Measurements from ENCODE around the gene TASP1. TPM values are rescaled to one million over a fixed set of nuclear protein-coding genes. Genes with fewer than 3 reads are reported as not detected.

Gene TASP1
- total RNA-seq, 1 donor from 2014 or later = 7.7 TPM

- no peaks in the 10 kb centered on the region for H3K27me3 Mint-ChIP-seq (ENCODE audit: low read depth)
- no peak overlapping the region for H3K27ac Mint-ChIP-seq (ENCODE audit: unreplicated experiment)
- H3K36me3 Mint-ChIP-seq (ENCODE audit: low read depth) = peaks cover 8% of the 10 kb centered on the region
- no peaks in the 10 kb centered on the region for H3K4me1 Mint-ChIP-seq
- TF ChIP-seq, protein P1, sequence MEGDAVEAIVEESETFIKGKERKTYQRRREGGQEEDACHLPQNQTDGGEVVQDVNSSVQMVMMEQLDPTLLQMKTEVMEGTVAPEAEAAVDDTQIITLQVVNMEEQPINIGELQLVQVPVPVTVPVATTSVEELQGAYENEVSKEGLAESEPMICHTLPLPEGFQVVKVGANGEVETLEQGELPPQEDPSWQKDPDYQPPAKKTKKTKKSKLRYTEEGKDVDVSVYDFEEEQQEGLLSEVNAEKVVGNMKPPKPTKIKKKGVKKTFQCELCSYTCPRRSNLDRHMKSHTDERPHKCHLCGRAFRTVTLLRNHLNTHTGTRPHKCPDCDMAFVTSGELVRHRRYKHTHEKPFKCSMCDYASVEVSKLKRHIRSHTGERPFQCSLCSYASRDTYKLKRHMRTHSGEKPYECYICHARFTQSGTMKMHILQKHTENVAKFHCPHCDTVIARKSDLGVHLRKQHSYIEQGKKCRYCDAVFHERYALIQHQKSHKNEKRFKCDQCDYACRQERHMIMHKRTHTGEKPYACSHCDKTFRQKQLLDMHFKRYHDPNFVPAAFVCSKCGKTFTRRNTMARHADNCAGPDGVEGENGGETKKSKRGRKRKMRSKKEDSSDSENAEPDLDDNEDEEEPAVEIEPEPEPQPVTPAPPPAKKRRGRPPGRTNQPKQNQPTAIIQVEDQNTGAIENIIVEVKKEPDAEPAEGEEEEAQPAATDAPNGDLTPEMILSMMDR (conservative IDR thresholded peaks at IDR 0.05) = no peak
- no peak for DNase-seq (ENCODE audit: low read depth, low spot score)
- H3K4me3 Mint-ChIP-seq = no peak overlapping the region
- no peaks in the 10 kb centered on the region for H3K9me3 Mint-ChIP-seq
These were observed 225.8 kb downstream of the TASP1 start for GRCh38 chr20:13412806-13413445.

DNA sequence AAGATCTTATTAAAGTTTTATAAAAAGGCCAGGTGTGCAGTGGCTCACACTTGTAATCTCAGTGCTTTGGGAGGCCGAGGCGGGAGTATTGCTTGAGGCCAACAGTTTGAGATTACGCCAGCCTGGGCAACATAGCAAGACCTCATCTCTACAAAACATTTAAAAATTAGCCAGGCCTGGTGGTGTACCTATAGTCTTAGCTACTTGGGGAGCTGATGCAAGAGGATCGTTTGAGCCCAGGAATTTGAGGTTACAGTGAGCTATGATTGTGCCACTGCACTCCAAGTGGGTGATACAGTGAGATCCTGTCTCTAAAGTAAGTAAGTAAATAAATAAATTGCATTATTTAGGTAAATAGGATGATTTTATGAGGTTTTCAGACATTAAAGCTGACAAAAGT is 234.4 kb downstream of the TASP1 start:
- H3K4me1 Mint-ChIP-seq = no peaks in the 10 kb centered on the region
- no peak overlapping the region for H3K4me3 Mint-ChIP-seq
- H3K27ac Mint-ChIP-seq (ENCODE audit: unreplicated experiment) = no peak overlapping the region
- H3K36me3 Mint-ChIP-seq (ENCODE audit: low read depth) = no peaks in the 10 kb centered on the region
- H3K27me3 Mint-ChIP-seq (ENCODE audit: low read depth) = no peaks in the 10 kb centered on the region
- DNase-seq (ENCODE audit: low read depth, low spot score) = no peak
- TF ChIP-seq, protein P1 (conservative IDR thresholded peaks at IDR 0.05) = no peak
- peaks cover 3% of the 10 kb centered on the region for H3K9me3 Mint-ChIP-seq

DNA sequence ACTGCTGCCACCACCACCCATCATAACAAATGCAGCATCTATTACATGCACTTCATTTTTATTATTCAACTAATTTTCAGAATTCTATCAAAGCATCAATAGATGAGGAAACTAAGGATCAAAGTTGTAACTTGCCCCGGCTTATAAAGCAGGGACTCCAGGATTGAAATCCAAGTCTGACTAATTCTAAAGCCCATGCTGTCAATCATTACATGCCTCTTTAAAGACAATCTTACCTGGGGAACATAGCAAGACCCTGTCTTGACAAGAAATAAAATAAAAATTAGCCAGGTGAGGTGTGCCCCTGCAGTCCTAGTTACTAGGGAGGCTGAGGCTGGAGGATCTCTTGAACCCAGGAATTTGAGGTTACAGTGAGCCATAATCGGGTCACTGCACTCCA is 235.3 kb downstream of the TASP1 start:
- Mint-ChIP-seq H3K4me3 (no peak overlapping the region), H3K36me3 (ENCODE audit: low read depth) (no peaks in the 10 kb centered on the region), H3K9me3 (peaks cover 3% of the 10 kb centered on the region), H3K27me3 (ENCODE audit: low read depth) (no peaks in the 10 kb centered on the region), H3K27ac (ENCODE audit: unreplicated experiment) (no peak overlapping the region), H3K4me1 (no peaks in the 10 kb centered on the region)
- TF ChIP-seq, protein P1 (conservative IDR thresholded peaks at IDR 0.05) = no peak
- DNase-seq (ENCODE audit: low read depth, low spot score) = no peak

DNA sequence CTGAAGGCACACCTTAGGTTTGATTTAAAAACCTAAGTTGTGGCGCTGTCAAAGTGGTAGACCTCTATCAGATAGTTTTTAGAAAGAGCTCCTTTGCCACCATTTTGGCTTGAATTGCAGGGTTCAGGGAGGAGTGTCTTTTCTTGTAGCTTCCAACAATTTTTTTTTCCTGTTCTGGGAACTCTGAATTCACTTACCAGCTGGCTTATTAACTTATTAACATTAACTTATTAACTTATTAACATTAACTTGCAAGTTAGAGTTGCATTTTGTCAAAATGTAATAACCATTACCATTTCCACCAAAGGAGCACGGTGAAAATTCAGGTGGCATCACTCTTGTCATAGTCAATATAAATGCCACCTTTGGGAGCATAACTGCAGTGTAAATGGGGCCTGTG is 235.7 kb downstream of the TASP1 start:
- Mint-ChIP-seq H3K27me3 (ENCODE audit: low read depth) (no peaks in the 10 kb centered on the region), H3K4me1 (no peaks in the 10 kb centered on the region), H3K4me3 (no peak overlapping the region), H3K27ac (ENCODE audit: unreplicated experiment) (no peak overlapping the region), H3K36me3 (ENCODE audit: low read depth) (no peaks in the 10 kb centered on the region), H3K9me3 (peaks cover 3% of the 10 kb centered on the region)
- no peak for DNase-seq (ENCODE audit: low read depth, low spot score)
- TF ChIP-seq, protein P1 (conservative IDR thresholded peaks at IDR 0.05) = no peak

GRCh38 chr20:13402171-13402760 is 236.5 kb downstream of the TASP1 start:
- no peaks in the 10 kb centered on the region for H3K36me3 Mint-ChIP-seq (ENCODE audit: low read depth)
- TF ChIP-seq, protein P1 (conservative IDR thresholded peaks at IDR 0.05) = no peak
- no peaks in the 10 kb centered on the region for H3K27me3 Mint-ChIP-seq (ENCODE audit: low read depth)
- H3K27ac Mint-ChIP-seq (ENCODE audit: unreplicated experiment) = no peak overlapping the region
- H3K4me1 Mint-ChIP-seq = no peaks in the 10 kb centered on the region
- no peak for DNase-seq (ENCODE audit: low read depth, low spot score)
- H3K4me3 Mint-ChIP-seq = no peak overlapping the region
- H3K9me3 Mint-ChIP-seq = no peaks in the 10 kb centered on the region
